ENCODE measurements around the gene PSMD1. TPM values are rescaled to one million over a fixed set of nuclear protein-coding genes. Genes with fewer than 3 reads are reported as not detected.

The PSMD1 gene
- total RNA-seq, 2 experiments from 2014 or later, result 159 to 164 TPM

- POLR2A ChIA-PET, result no interaction called here
Observed at GRCh38 chr2:231050018-231050901, 6.4 kb upstream of the PSMD1 start.

GRCh38 chr2:231051116-231051515 lies 5.6 kb upstream of the PSMD1 start:
- CTCF ChIA-PET, result interaction anchor here (1.2 kb wide), 1 partner anchor 149 kb away, joined by 3 read pairs; no protein-coding TSS in a partner anchor
- POLR2A ChIA-PET, result no interaction called here

More at GRCh38 chr2:231050018-231050901, 6.4 kb upstream of the PSMD1 start:
- CTCF ChIA-PET, result interaction anchor here (1.2 kb wide), 1 partner anchor 148 kb away, joined by 3 read pairs; no protein-coding TSS in a partner anchor

GRCh38 chr2:231052494-231053451 lies 3.9 kb upstream of the PSMD1 start:
- POLR2A ChIA-PET, result no interaction called here
- CTCF ChIA-PET, result interaction anchor here (0.6 to 1.6 kb wide), 20 partner anchors 8 to 408 kb away, joined by 3 to 14 read pairs (median 3); no protein-coding TSS in a partner anchor

GRCh38 chr2:231053846-231054245 lies 2.8 kb upstream of the PSMD1 start:
- CTCF ChIA-PET, result interaction anchor here (0.9 to 1.6 kb wide), 2 partner anchors 24 to 230 kb away, joined by 3 to 14 read pairs; no protein-coding TSS in a partner anchor
- POLR2A ChIA-PET, result no interaction called here

- ChIA-PET POLR2A (no interaction called here), CTCF (interaction anchor here (0.9 to 1.7 kb wide), 6 partner anchors 12 to 233 kb away, joined by 3 to 6 read pairs (median 3); no protein-coding TSS in a partner anchor)
Observed at GRCh38 chr2:231057590-231057989, 923 bp downstream of the PSMD1 start.

GRCh38 chr2:231058761-231059550 lies 2.3 kb downstream of the PSMD1 start:
- ChIA-PET POLR2A (no interaction called here), CTCF (no interaction called here)

- ChIA-PET CTCF (no interaction called here), POLR2A (no interaction called here)
Observed at GRCh38 chr2:231059756-231060155, 3.1 kb downstream of the PSMD1 start.

- POLR2A ChIA-PET, result no interaction called here
Observed at GRCh38 chr2:231062776-231063175, 6.1 kb downstream of the PSMD1 start.

GRCh38 chr2:231063347-231063746 lies 6.7 kb downstream of the PSMD1 start:
- POLR2A ChIA-PET, result no interaction called here
- CTCF ChIA-PET, result interaction anchor here (0.6 kb wide), 1 partner anchor 842 kb away, joined by 3 read pairs; no protein-coding TSS in a partner anchor

More at GRCh38 chr2:231062776-231063175, 6.1 kb downstream of the PSMD1 start:
- CTCF ChIA-PET, result interaction anchor here (0.6 kb wide), 1 partner anchor 842 kb away, joined by 3 read pairs; no protein-coding TSS in a partner anchor

- ChIA-PET CTCF (no interaction called here), POLR2A (no interaction called here)
Observed at GRCh38 chr2:231065966-231066365, 9.3 kb downstream of the PSMD1 start.

- CTCF ChIA-PET, result interaction anchor here (0.6 kb wide), 1 partner anchor 11 kb away, joined by 3 read pairs; the partner anchor contains the start of gene PSMD1
- POLR2A ChIA-PET, result interaction anchor here (0.6 kb wide), 1 partner anchor 76 kb away, joined by 3 read pairs; no protein-coding TSS in a partner anchor
Observed at GRCh38 chr2:231067531-231067930, 10.9 kb downstream of the PSMD1 start.

GRCh38 chr2:231068525-231069222 lies 12.0 kb downstream of the PSMD1 start:
- ChIA-PET POLR2A (no interaction called here), CTCF (interaction anchor here (0.7 kb wide), 1 partner anchor 72 kb away, joined by 3 read pairs; no protein-coding TSS in a partner anchor)

GRCh38 chr2:231069379-231070054 lies 12.8 kb downstream of the PSMD1 start:
- POLR2A ChIA-PET, result no interaction called here

GRCh38 chr2:231084565-231084964 lies 27.9 kb downstream of the PSMD1 start:
- ChIA-PET CTCF (no interaction called here), POLR2A (no interaction called here)

More at GRCh38 chr2:231069379-231070054, 12.8 kb downstream of the PSMD1 start:
- CTCF ChIA-PET, result interaction anchor here (0.6 to 1.2 kb wide), 3 partner anchors 13 to 255 kb away, joined by 3 read pairs; partner anchors contain the start of gene PSMD1

GRCh38 chr2:231088754-231089153 lies 32.1 kb downstream of the PSMD1 start:
- CTCF ChIA-PET, result no interaction called here
- POLR2A ChIA-PET, result no interaction called here

- POLR2A ChIA-PET, result no interaction called here
- CTCF ChIA-PET, result no interaction called here
Observed at GRCh38 chr2:231093933-231094332, 37.3 kb downstream of the PSMD1 start.

GRCh38 chr2:231094736-231095346 lies 38.2 kb downstream of the PSMD1 start:
- CTCF ChIA-PET, result no interaction called here
- POLR2A ChIA-PET, result no interaction called here

All from activated CD8-positive, alpha-beta memory T cell treated with anti-CD3 and anti-CD28 coated beads for 36 hours (primary cell).